Stimulated activated CD4-positive, alpha-beta T cell treated with anti-CD3 and anti-CD28 coated beads, Interleukin-15, amount 100 ng/mL, for 1 hour (primary cell): ENCODE measurements around the gene DNASE1L2.
"Not testable (repeated sequence)": the region's sequence is repeated elsewhere in the genome, so short reads cannot be mapped to it uniquely, and the experiment has no call there.

Experiments
- DNase-seq, 2 donors: peaks; one replicate each; pipeline ENCODE4 v3.0.0-alpha.2; 2020; ENCODE audit warnings: low read depth in 1 of 2, low spot score in 1 of 2

The DNASE1L2 gene

DNA sequence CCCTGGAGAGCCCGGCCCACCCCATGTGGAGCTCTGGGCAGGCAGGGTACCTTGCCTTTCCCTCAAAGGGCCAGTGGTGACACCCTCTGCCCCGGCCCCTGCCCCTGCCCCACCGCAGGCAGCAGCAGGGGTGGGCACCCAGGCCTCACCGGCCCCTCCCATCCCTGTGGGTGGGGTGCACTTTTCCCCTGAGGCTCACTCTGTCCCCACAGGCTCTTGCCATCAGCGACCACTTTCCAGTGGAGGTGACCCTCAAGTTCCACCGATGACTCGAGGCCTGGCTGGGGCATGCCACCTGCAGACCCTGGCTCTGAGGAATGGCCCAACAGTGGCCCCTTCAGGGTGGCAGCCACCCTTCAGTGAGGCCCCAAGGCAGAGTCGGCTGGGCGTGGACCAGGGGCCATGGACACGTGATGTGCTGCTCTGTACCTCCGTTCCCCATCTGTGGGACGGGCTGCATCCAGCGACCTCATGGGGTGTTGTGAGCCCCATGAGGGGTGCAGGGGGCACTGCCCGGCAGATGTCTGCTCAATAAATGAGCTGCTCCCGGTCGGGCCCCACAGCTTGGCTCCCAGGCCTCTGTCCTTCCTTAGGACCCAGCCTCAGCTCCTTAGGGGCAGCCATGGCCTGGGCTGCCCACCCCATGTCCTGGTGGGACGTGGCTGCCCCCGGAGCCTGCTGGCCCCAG is 2.0 kb downstream of the DNASE1L2 start:
- DNase-seq: no peak

DNA sequence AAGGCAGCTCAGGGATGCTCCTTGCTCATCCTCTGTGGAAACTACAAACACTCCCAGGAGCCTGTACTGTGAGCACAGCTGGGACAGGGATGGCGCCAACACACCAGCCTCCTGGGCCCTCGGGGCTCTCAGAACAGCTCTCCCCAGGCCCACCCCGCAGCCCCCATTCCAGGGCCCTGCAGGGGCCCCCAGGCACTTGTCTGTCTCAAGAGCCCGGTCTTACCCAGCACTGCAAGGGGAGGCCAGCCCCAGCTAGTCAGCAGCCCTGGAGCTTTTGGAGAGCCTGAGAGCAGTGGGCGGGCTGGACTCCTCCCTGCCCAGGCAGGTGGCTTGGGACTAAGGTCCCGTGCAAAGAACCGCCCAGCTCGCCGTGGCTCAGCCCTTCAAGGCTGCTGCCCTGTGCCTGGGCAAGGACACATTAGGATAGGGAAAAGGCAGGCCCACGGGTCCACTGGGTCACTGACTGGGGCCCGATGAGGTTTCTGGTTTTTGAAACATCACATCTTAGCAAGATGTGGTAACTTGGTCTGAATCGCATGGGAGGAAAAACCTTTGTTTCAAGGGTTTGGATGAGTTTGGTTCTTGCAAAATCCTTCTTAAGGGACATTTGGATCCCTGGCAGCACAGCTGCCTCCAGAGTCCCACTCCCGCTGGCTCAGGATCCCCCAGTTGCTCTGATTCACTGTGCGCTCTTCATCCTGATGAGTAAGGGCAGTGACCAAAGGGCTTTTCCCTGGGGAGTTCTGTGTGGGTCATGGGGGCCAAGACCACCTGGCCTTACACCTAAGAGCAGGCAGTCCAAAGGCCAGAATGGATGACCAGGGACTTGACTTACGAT is 2.8 kb downstream of the DNASE1L2 start:
- DNase-seq: no peak

DNA sequence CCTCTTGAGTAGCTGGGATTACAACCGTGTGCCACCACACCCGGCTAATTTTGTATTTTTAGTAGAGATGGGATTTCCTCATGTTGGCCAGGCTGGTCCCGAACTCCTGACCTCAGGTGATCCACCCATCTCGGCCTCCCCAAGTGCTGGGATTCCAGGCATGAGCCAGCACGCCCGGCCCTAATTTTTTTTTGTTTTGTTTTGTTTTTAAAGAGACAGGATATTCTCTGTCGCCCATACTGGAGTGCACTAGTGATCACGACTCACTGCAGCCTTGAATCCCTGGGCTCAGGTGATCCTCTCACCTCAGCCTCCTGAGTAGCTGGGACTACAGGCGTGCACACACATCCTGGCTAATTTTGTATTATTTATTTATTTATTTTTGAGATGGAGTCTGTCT is 4.1 kb downstream of the DNASE1L2 start:
- not testable (repeated sequence) for DNase-seq

DNA sequence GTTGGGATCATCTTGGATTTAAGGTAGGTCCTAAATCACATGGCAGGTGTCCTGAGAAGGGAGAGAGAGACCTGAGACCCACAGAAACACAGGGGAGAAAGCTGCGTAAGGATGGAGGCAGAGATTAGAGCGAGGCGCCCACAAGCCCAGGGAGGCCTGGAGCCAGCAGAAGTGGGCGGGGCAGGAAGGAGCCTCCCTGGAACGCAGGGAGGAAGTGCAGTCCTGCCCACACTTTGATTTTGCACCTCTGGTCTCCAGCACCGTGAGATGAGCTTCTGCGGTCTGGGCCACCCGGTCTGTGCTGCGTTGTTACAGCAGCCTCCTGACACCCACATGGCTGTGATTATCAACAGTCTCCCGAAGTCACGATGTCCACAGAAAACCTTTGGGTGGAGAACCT is 6.4 kb downstream of the DNASE1L2 start:
- no peak for DNase-seq

DNA sequence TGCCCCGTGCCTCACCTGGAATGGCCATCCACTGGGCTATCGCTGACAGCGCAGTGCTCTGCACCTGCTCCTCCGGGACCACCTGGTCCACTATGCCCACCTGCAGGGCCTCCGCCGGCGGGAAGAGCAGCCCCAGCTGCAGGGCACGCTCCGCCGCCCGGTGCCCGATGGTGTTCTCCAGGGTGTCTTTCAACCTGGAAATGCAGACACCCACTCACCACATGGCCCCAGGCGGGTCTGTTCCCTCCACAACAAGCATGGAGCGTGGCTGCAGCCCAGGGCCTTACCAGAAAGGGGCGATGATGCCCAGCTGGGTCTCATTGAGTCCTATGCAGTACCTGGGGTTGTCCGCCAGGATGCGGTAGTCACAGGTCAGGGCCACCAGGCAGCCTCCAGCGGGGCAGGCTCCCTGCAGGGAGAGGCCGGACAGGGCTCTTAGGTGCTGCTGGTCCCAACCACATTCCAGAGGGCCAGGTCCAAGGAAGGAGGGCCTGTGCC is 6.8 kb downstream of the DNASE1L2 start:
- no peak for DNase-seq

- no peak for DNase-seq
Measured at GRCh38 chr16:2243781-2244180, 7.5 kb downstream of the DNASE1L2 start.

- no peak for DNase-seq
Measured at GRCh38 chr16:2244301-2244700, 8.1 kb downstream of the DNASE1L2 start.

DNA sequence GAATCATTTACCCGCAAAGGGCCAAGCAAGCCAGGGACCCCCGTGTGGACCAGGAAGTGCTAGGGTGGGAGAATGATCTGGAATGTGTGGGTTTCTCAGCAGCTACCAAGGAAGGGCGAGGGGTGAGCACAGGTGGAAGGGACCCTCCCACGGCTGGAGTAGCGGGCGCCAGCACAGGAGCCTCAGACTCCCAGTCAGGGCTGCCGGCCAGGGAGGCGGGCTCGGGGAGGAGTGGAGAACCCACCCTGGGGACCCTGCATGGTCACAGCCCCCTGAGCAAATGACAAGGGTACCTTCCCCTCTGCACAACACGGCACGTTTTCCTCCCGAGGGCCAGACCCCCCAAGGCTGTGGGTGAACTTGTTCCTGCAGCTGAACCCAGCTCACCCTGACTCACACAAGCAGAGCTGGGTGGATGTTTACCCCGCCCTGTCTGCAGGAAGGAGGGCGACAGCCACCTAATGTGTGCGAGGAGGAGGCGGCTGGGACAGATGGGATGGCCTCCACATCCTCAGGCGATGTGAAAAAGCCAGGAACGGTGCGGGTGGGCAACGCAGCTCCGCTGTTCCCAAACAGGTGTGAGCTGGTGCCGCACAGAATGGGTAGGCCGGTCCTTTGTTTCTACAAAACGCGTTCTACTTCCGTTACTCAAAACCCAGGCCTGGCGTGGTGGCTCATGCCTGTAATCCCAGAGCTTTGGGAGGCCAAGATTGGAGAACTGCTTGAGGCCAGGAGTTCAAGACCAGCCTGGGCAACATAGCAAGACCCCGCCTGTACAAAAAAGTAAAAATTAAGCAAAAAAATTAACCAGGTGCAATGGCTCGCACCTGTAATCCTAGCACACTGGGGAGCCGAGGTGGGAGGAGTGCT is 8.9 kb downstream of the DNASE1L2 start:
- DNase-seq: no peak

GRCh38 chr16:2246301-2246885 is 10.1 kb downstream of the DNASE1L2 start:
- no peak for DNase-seq

DNA sequence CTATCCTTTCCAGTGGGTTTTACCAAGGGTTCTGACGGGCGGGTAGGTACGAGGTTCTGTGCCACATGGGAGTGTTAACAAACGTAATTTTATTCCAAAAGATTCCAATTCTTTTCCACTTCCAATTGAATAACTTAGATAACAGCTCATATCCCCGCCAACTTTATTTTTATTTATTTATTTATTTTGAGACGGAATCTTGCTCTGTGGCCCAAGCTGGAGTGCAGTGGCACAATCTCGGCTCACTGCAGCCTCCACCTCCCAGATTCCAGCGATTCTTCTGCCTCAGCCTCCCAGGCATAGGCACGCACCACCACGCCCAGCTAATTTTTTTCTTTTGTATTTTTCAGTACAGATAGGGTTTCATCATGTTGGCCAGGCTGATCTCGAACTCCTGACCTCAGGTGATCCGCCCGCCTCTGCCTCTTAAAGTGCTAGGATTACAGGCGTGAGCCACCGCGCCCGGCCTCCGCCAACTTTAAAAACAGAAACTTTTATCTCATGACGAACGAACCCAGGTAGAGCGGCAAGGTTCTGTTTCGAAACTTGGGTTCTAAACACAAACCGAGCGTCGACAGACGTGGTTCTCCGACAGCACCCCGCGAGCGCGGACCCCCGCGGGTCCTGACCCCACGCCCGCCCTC is 14.5 kb downstream of the DNASE1L2 start:
- peak in 1 of 2 donors; percentile 37 for DNase-seq

- peak; percentile 64 to 69 for DNase-seq
Measured at GRCh38 chr16:2251296-2252111, 15.3 kb downstream of the DNASE1L2 start, which contains the start of gene ECI1. Gene ECI1 (minus strand): TSS chr16:2251587. CDS start chr16:2251566, 21 bp downstream.

- no peak for DNase-seq
Measured at GRCh38 chr16:2252806-2253148, 16.5 kb downstream of the DNASE1L2 start.

DNA sequence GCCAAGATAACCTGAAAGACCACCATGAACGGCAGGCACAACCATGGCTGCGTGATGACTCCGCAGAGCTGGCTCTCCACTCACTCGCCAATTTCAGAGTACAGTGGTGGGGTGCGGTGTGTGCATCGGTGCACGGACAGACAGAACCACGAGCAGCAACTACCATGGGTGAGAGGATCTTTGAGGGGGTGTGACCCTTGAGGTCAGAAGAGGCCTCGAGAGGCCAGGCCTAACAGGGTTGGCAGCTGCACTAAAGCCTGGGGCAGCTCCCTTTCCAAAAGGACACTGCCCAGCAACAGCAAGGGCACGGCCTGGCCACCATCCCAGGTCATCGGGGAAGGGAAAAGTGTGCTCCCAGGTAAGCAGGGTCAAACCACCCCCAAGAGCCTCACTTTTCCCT is 17.0 kb downstream of the DNASE1L2 start:
- no peak for DNase-seq

GRCh38 chr16:2256531-2257140 is 20.4 kb downstream of the DNASE1L2 start:
- no peak for DNase-seq

DNA sequence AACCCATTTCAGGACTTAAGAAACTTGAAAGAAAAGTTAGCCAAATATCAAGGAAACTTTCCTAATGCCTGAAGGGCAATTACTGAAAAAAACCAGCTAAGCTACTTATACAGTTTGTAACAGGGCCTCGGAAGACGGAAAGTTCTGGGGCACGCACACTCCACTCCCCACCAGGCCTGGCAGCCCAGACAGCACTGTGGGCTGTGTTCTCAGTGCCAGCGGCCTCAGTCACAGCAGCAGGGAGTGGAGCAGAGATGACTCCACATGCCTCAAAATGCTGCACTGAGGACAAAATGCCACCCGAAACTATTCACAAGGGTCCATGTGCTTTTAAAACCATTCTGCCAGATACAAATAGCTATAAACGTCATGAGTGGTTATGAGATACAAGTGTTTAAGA is 21.5 kb downstream of the DNASE1L2 start:
- DNase-seq: no peak

DNA sequence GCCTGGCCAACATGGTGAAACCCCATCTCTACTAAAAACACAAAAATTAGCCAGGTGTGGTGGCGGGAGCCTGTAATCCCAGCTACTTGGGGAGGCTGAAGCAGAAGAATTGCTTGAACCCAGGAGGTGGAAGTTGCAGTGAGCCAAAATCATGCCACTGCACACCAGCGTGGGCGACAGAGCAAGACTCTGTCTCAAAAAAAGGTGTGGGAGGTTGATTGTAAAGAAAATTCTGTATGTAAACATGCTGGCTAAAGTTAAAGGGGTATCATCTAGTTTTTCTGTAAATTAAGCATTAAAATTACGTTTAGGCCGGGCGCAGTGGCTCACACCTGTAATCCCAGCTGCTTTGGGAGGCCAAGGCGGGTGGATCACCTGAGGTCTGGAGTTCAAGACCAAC is 22.3 kb downstream of the DNASE1L2 start:
- not testable (repeated sequence) for DNase-seq

- DNase-seq: no peak
Measured at GRCh38 chr16:2260250-2260649, 24.0 kb downstream of the DNASE1L2 start.

- not testable (repeated sequence) for DNase-seq
Measured at GRCh38 chr16:2263026-2263425, 26.8 kb downstream of the DNASE1L2 start.

DNA sequence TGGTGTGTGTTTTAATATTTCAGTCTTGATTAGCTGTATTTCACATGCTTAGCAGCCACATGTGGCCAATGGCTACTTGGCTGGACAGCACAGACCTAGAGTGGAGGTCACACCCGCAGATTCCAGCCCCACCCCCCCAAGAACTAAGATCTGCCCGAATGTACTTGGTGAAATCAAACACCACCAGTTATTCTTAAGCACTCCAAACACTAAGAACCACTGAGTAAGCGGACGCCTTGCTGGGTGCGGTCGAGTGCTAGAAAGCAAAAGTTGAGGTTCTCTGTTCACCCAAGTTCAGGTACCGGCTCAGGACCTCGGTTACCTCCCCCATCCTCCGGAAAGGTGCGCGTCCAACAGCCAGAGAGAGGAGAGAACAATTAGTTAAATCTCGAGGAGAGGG is 30.6 kb downstream of the DNASE1L2 start:
- not testable (repeated sequence) for DNase-seq
